HG02588 (cell line): ENCODE data around the gene MINK1.
A peak's percentile ranks its signal among the peaks of the same experiment; 100 is the strongest.

ENCODE experiments used
- ATAC-seq: cut with Tn5 transposase; IDR thresholded peaks from one replicate; pipeline ENCODE4 v1.9.1; 2021; ENCODE audit warnings: mild to moderate bottlenecking, moderate library complexity; ENCODE audit not compliant: unreplicated experiment

MINK1 gene

GRCh38 chr17:4833178-4833940, at the start of gene MINK1:
Gene MINK1 (plus strand): TSS chr17:4833340. CDS start chr17:4833584, 244 bp downstream.
- ATAC-seq: peak; percentile 86

DNA sequence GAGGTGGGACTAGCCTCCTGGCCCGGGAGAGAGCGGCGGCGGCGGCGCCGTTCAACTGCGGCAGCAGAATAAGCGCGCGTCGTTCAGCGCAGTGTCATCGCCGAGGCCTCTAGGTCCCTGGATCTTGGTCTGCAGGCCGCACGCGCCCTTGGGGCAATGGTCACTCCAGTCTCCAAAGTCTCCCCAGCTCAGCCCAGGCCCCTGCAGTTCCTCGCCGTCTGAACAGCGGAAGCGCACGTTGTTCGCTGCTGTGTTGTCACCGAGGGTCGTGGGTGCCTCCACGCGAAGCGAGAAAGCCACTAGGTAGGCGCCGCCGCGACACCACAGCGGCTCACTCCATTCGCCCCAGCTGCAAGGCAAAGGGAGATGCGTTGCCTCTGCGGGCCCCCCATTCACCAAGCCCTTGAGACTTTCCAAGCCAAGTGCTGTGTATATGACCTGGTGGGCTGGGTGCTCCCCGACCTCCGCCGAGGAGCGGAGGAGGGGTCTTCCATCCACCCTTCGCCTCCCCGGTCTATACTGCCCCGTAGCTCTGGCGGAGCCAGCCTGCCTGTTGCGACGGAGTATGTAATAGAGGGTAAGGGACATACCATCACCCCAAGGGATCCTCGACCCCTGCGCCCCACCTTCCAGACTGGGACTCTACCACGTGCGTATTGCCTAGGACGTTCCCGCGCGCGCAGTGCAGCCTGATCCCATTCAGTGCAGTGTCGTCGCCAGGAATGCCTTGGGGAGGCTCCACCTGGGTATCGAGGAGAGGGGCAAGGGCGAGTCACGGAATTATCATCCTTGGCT, 47.6 kb upstream of the MINK1 start:
- ATAC-seq: no peak

GRCh38 chr17:4786106-4786511, 47.0 kb upstream of the MINK1 start, which contains the start of gene VMO1:
Gene VMO1 (minus strand): TSS chr17:4786364. CDS start chr17:4786352, 12 bp downstream.
- no peak for ATAC-seq

DNA sequence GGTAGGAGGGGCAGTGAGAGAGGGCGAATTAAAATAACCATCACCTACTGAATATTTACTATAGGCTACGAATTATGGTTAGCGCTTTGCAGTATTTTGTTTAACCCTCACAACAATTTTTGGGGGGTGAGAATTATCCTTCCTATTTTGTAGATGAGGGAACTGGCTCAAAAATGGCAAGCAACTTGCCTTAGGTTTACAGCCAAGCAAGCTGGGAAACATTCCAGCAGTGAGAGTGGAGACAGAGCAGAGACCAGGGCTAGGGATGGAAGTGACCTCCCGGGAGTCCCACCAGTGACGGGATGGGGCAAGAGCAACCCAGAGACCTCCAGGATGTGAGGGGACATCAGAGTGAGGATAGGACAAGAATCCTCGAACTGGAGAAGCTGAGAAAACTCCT, 46.6 kb upstream of the MINK1 start:
- no peak for ATAC-seq

DNA sequence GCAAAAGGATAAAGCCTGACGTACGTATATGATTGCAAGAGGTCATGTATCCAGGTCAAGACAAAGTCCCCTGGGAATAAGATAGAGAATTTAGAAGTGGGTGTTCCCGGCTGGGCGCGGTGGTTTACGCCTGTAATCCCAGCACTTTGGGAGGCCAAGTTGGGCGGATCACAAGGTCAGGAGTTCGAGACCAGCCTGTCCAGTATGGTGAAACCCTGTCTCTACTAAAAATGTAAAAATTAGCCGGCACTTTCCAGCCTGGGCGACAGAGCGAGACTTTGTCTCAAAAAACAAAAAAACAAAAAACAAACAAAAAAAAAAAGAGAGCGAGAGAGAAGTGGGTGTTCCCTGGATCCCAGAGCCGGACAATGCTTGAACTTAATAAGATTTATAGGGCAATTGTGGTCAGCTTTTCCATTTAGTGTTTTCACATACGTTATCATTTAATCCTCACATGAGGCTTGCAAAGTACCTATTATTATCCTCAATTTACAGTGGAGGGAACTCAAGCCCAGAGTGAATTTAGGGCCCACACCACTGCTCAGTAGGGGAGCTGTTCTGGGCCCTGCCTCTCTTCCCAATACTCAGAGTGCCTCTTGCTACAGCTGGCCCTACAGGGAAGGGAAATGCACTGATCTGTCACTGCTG, 44.9 kb upstream of the MINK1 start:
- no peak for ATAC-seq

DNA sequence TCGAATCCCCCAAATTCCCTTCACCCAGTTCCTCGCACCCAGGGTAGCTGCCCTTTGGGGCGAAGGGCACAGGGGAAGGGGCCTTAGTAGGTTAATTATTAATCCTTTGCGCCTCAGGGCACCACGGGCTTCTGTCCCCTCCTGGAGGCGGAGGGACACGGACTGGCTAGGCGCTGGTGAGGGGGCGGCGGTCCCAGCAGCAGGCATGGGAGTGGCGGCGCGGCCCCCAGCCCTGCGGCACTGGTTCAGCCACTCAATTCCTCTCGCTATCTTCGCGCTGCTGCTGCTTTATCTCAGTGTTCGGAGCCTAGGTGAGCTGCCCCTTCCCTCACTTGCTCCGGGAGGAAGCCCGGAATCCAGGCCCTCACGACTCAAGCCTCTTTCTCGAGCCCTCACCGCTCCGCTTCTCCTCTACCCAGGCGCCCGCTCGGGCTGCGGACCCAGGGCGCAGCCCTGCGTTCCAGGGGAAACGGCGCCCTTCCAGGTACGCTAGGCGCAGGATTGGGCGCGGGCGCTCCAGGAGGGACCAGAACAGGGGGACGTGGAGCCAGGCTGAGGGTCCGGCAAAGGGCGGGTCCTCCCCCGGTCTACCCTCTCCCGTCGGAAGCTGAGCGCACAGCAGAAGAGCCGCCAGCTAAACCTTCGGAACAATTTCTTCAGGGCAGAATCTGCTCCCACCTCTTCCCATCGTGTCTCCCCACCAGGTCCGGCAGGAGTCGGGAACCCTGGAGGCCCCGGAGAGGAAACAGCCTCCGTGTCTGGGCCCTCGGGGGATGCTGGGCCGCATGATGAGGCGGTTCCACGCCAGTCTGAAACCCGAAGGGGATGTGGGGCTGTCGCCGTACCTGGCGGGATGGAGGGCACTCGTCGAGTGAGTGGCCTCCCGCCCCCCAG, 44.1 kb upstream of the MINK1 start, which contains the start of gene GLTPD2:
Gene GLTPD2 (plus strand): TSS at position 158 of the 894 bp plus-strand sequence. CDS start 48 bp downstream, at position 206.
- no peak for ATAC-seq

GRCh38 chr17:4789701-4789950, 43.5 kb upstream of the MINK1 start:
- no peak for ATAC-seq

DNA sequence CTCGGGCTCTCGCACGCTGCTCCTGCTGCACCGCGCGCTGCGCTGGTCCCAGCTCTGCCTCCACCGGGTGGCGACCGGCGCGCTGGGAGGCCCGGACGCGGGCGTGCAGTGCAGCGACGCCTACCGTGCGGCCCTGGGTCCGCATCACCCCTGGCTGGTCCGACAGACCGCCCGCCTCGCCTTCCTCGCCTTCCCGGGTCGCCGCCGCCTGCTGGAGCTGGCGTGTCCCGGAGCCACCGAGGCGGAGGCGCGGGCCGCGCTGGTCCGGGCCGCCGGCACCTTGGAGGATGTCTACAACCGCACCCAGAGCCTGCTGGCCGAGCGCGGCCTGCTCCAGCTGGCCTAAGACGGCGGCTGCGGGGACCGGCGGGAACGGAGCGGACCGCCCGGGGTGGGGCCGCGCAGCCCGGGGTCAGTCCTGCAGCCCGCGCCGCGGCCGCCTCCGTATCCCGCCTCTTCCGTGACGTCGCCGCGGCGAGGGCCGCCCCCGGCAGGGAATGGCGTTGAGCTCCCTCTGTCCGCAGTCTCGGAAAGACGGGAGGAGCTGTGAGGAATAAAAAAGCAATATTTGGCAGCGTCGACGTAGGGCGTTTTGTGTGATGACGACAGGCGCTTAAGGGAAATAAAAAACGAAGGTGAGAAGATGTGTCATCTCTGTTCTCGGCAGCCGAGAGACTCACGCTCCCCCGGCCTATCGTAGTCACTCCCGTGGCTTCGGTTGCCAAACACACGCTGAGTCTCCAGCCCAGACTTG, 43.0 kb upstream of the MINK1 start:
- ATAC-seq: peak; percentile 84

DNA sequence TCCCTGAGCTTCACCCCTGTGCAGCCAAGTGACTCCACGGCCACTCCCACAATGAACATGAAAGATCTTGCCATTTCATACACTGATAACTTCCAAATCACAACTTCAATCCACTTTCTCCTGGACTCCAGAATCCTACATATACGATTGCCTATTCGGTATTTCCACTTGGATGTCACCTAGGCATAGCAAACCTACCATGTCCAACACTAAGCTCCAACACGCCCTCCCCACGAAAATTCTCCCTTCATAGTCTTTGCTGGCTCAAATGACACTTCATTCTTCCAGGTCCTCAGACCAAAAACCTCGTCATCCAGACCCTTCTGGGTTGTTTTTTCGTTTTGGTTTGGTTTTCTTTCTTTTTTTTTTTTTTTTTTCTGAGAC, 42.4 kb upstream of the MINK1 start:
- no peak for ATAC-seq

GRCh38 chr17:4795168-4795567, 38.0 kb upstream of the MINK1 start:
- ATAC-seq: no peak

DNA sequence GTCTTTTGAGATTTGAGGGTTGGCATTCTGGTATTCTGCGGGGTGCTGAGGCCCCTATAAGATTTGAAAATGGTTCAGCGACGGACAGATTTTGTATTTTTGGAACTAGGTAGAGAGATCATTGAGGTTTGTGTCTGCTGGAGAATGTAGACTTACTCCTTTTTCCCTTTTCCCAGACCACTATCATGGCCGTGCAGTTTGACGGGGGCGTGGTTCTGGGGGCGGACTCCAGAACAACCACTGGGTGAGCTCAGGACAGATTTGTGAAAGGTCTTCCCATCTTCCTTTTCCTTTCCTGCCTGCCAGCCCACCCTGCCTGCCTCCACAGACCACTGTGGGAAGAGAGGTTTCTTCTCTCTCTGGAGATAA, 36.6 kb upstream of the MINK1 start:
- ATAC-seq: no peak

DNA sequence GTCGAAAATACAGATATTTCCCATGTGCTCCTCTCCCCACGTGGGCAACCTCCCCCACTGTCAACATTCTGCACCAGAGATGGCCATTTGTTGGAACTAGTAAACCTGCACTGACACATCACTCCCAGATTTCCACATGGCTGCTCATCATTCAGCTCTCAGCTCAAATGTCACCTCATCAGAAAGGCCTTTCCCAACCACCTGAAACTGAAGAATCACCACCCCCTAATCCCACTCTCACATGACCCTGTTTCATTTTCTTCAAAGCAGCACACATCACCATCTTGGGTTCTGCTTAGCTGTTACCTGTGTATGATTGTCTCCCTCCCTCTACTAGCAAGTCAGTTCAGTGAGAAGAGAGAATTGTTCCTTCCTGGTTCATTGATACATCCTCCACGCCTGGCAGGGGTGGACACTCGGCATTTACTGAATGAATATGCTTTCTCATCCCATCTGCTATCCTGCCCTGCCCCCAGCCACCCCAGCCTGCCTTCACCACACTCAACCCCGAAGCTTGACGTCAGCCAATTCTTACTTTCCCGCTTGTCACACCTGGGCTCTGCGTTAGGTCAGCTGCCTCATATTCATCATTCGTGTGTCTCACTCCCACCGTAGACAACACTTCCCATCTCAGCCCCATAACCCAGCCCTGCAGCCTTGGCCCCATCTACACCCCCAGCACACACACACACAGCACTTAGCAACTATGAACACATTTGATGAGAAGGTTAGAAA, 32.5 kb upstream of the MINK1 start:
- ATAC-seq: no peak

DNA sequence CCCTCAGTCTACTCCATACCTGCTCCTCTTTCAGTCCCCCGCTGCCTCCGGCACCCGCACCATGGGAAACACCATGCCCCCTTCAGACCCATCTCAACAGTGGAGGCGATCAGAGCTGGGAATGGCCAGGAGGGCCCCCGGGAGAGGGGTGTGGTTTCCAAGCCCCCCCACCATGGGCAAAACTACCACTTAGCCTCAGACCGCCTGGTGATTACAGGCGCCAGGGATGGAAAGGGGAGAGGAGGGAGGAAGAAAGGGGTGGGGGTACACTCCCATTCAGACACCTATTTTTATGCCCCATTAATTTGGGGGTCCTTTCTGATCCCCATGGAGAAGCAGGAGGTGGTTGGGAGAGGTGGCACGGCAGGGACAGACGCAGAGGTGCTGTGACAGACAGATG, 30.9 kb upstream of the MINK1 start, which contains the start of gene C17orf114:
Gene C17orf114 (minus strand): TSS at position 101 of the 400 bp plus-strand sequence.
- ATAC-seq: no peak

- ATAC-seq: no peak
Measured at GRCh38 chr17:4806456-4806776, 26.7 kb upstream of the MINK1 start.

DNA sequence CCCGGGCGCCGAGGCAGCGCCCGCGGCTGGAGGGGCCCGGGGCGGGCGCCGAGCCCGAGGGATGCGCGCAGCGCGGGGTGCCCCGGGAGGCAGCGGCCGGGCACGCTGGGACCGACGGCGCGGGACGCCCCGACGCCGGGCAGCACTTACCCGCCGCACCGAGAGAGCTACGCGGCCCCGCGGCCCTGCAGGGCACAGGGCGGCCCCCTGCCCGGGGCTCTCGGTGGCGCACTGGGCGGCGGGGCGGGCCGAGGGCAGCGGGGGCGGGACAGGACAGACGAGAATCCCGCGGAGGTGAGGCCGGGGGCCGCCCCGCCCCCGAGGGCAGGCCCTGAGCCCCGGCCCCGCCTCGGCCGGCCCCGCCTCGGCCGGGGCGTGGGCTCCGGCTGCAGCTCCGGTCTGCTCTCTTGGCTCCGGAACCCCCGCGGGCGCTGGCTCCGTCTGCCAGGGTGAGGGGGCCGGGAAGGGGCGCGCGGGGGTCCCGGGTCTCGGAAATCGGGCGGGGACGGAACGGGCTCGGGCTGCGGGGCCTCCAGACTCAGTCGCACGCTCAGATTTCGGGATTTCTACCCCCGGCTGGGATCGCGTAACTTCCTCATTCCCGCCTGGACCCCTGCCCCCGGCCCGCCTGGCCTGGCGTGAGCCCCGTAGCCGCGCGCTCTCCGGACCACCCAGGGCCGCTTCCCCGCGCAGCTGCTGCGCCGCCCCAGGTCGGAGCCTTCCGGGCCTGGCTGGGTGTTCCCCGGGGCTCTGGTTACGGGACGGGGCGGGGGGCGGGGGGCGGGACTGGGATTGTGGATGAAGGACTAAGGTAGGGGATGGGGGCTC, 26.1 kb upstream of the MINK1 start, which contains the start of gene PLD2:
Gene PLD2 (plus strand): TSS at position 376 of the 828 bp plus-strand sequence. CDS start 621 bp downstream, outside the sequence.
- ATAC-seq: peak; percentile 82

DNA sequence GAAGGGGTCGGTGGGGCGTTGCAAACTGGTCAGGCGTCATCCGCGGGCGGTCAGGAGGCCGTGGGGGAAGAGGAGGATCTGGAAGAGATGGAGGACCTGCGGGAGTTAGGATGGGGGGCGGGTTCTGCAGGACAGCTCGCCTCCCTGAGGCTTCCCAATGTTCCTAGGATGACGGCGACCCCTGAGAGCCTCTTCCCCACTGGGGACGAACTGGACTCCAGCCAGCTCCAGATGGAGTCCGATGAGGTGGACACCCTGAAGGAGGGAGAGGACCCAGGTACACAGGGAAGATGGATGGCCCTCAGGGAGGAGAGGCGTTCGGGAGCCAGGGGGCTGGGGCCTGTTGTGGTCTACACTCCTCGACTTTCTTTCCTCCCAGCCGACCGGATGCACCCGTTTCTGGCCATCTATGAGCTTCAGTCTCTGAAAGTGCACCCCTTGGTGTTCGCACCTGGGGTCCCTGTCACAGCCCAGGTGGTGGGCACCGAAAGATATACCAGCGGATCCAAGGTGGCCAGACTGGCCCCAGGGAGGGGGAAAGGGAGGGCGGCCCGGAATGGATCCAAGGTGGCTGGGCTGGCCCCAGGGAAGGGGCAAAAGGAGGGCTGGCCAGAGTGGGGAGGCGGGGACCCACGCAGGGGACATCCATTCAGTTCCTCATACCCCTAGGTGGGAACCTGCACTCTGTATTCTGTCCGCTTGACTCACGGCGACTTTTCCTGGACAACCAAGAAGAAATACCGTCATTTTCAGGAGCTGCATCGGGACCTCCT, 25.3 kb upstream of the MINK1 start:
- ATAC-seq: no peak

- no peak for ATAC-seq
Measured at GRCh38 chr17:4808378-4808767, 24.8 kb upstream of the MINK1 start.
